ENCODE results near the gene MYH14. TPM values are rescaled to one million over a fixed set of nuclear protein-coding genes. Genes with fewer than 3 reads are reported as not detected.

The MYH14 gene
- total and polyA plus RNA-seq, 9 of the 15 experiments (the other 6 are each of a cell fraction or from before 2014, with no cell fraction given), result 0.04 to 0.86 (median 0.19) TPM; not detected in 2

GRCh38 chr19:50198431-50199258 is 4.8 kb upstream of the MYH14 start (continued):
- peak; percentile 94 for TF ChIP-seq ZBTB40 (IDR thresholded peaks at IDR 0.05)
- peak; percentile 90 for TF ChIP-seq ZBTB40 (CRISPR knock-in tag; IDR thresholded peaks at IDR 0.05)
- TF ChIP-seq HNRNPK (IDR thresholded peaks at IDR 0.05; ENCODE audit: low read depth, low read length, poor library complexity, severe bottlenecking), result no peak
- peak; percentile 57; the same call in 1 of the 2 replicates for TF ChIP-seq FOXJ2 (tag; IDR thresholded peaks at IDR 0.05)
- TF ChIP-seq STAT6 (CRISPR knock-in tag; IDR thresholded peaks at IDR 0.05), result no peak
- no peak for TF ChIP-seq ZNF766 (CRISPR knock-in tag; conservative IDR thresholded peaks at IDR 0.05)
- no peak for TF ChIP-seq POLR2B (IDR thresholded peaks at IDR 0.05; ENCODE audit: low read depth, partially characterized antibody)
- TF ChIP-seq HNRNPUL1 (IDR thresholded peaks at IDR 0.05; ENCODE audit: low read length), result no peak
- TF ChIP-seq ZKSCAN1 (IDR thresholded peaks at IDR 0.05; ENCODE audit: low read depth, low read length), result 0 out of 2 replicates have a peak, but pooled peaks have one; percentile 64
- TF ChIP-seq ATF1 (CRISPR knock-in tag; IDR thresholded peaks at IDR 0.05), result no peak
- TF ChIP-seq ATF1 (tag; IDR thresholded peaks at IDR 0.05), result no peak
- TF ChIP-seq ZBTB26 (CRISPR knock-in tag; IDR thresholded peaks at IDR 0.05), result no peak
- peak; percentile 44 for TF ChIP-seq PKNOX1 (IDR thresholded peaks at IDR 0.05)
- no peak for TF ChIP-seq GABPB2 (CRISPR knock-in tag; conservative IDR thresholded peaks at IDR 0.05)

All from K562 (cell line).